ENCODE data around the gene PDZRN3.

DNA sequence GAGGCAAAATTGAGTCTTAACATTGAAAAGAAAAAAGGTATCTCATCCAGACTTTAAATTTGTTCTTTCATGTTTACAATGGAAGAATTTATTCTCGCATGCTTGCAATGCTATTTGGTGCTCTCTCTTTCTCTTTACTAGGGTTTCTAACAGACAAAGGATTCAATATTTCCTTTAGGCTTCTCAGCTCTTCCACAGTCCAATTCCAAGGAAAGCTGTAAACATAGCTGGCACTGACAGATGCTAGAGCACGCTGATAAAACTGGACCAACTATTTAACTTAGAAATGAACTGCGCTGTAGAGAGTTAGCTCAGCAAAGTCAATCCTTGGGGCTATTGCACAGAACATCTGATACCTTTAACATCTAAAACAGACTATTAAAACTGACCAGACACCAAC lies 81.3 kb downstream of the PDZRN3 start:
- no peak for TF ChIP-seq EZH2phosphoT487 (IDR thresholded peaks at IDR 0.05; ENCODE audit: low read depth, severe bottlenecking, unreplicated experiment)
- no peak for TF ChIP-seq CTCF (IDR thresholded peaks at IDR 0.05; ENCODE audit: poor library complexity)
